Hindlimb muscle (tissue), 1 donor: Measurements from ENCODE around the gene TMUB1. TPM values are rescaled to one million over a fixed set of nuclear protein-coding genes. Genes with fewer than 3 reads are reported as not detected.

ENCODE experiments used
- DNase-seq: peaks from one replicate; pipeline ENCODE4 v3.0.0-alpha.2; 2013
- polyA plus RNA-seq: library from polyadenylated mRNA; unstranded; fragments of 120-200 nt; gene quantifications from one replicate; pipeline ENCODE4 v1.2.1, GENCODE V29; 2013; ENCODE audit not compliant: insufficient read length

The TMUB1 gene
- polyA plus RNA-seq, 1 donor = 44.9 TPM

DNA sequence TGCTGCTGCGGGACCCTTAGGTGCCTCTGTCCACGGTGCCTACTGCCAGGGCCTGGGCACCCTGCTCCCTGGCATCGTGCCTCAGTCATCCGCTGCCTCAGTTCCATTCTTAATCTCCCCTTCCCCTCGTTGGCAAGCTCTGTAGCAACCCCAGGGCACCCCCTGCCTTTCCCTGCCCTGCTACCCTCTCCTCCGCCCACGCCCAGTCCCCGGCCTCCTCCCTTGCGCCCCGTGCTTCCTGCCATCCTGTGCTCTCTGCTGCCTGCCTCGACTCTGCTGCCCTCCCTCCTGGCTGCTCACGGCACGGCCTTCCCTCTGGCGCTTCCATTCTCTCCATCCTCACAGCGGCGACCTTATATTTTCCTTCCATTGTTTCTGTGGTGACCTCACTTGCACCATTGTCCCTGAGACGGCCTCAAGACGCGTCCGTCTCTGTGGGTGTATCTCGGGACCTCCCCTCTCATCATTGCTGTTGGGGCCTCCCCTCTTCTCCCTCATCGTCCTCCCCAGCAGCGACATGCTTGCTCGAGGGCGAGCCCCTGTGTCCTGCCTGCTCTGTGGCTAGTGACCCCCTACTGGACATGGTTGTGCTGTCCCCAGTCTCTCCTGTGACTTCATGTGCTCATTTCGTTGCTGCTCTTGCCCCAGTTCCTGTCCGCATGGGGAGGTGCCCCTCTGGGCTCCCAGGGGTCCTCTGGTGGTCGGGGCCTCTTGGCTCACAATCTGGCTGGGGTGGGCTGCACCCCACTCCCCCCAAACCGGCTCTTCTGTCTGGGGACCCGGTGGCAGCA is 38.3 kb upstream of the TMUB1 start:
- no peak for DNase-seq

DNA sequence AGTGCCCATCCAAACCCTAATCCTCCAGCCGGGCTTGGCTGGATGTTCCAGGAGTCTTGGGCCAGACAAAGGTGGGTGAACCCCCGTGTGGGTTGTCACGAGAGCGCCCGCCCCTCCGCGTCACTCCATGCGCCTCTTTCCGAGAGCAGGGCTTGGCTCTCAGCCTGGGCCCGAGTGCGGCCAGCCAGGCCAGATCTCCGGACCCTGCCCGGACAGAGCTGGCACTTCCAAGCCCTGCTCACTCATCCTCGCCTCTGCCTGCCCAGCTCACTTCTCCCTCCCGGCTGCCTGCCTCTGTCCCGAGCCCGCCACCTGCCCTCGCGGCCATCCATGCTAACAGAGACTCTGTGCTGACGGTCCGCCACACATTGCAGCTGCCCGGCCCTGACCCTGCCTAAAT is 37.6 kb upstream of the TMUB1 start:
- DNase-seq = no peak

DNA sequence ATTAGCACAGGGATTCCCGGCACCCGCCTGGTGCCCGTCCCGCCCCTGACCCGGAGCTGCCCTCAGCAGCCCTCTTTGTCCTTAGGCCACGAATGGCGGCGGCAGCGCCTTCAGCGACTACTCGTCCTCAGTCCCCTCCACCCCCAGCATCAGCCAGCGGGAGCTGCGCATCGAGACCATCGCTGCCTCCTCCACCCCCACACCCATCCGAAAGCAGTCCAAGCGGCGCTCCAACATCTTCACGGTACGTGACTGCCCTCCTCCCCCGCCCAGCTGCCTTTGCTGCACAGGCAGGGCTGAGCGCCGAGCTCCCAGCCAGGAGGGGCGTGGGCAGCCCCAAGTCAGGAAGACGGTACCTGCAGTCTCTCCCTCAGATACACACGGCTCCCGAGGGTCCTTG is 36.6 kb upstream of the TMUB1 start:
- no peak for DNase-seq

DNA sequence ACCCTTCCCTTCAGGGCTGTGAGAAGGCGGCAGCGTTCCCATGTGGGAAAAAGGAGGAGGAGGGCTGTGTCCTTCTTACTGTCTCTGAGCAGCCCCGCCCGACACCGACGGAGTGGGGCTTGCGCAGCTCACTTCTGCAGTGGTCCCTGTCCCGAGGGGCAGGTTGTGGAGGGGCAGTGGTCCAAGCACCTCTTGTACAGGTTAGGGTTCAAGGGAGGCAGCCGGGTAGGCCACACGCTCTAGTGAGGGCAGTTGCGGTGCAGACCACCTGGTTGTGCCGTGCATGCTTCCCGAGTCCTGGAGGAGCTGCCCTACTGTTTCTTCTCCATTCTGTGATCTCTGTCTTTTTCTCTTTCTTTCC is 35.7 kb upstream of the TMUB1 start:
- DNase-seq = no peak

DNA sequence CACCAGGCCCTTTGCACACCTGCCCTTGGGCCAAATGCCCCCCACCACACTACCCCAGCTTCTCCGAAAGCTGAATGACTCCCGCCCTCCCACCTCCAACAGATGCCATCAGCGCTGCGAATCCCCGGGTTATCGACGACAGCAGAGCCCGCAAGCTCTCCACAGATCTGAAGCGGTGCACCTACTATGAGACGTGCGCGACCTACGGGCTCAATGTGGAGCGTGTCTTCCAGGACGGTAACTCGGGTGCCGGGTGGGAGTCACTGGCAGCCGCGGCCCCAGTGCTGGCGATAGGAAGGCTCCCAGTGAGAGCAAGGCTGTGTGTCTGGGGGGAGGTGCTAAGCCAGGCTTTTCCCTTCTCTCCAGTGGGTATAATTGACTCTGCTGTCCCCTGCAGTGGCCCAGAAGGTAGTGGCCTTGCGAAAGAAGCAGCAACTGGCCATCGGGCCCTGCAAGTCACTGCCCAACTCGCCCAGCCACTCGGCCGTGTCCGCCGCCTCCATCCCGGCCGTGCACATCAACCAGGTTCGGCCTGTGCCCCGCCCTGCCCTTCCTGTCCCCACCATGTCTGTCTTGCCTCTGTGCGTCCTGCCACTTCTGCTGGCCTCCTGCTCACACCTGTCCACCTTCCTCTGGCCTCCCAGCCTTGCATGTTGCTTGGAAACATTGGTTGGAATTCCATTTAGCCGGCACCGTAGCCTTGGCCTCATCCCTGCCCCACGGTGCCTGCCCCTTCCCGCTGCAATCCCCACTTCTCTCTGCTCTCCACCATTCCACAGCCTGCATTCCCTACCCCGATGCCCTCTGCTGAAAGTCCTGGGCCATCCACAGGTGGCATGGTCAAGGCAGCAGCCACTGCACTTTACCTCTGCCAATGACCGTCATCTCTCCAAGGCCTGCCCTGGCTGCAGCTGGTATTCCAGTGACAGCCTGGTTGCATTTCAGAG is 35.1 kb upstream of the TMUB1 start:
- no peak for DNase-seq

DNA sequence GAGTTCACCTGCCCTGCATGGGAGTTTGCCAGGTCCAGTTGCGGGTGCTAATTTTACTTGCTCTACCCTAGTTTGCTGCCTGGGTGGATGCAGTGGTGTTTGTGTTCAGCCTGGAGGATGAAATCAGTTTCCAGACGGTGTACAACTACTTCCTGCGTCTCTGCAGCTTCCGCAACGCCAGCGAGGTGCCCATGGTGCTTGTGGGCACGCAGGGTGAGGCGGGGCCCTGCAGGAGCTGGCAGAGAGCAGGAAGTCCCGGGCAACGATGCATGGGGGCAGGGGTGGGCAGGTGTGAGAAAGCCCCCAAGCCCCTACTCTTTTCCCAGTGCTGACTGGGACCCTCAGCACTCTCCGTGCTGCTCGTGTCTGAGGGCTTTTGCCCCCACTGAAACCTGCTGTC is 34.3 kb upstream of the TMUB1 start:
- DNase-seq = no peak

GRCh38 chr7:151116603-151117440 is 33.5 kb upstream of the TMUB1 start:
- DNase-seq = no peak

DNA sequence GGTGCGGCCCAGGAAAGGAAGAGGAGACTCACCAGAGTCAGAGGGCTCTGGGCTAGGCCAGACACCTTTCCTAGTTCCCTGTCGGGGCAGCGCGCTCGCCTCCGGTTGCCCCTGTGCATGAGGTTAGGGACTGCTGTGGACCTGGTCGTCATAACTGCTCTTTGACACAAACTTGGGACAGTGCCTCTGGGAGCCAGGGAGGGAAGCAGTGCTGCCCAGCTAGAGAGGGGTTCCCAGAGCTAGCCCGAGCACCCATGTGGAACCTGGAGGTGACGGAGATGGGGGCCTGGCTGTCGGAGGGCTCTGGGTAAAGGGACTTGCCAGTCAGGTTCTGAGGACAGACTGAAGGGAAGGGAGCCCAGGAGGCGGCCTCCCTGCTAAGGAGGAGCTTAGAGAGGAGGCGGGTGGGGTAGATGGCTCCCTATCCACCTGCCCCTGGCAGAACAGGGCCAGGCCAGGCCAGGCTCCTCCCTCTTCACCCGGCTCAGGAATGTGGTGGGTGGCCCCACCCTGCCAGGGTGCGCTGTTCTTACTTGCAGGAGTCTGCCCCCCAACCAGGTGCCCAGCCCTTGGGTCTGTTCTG is 32.6 kb upstream of the TMUB1 start:
- no peak for DNase-seq

DNA sequence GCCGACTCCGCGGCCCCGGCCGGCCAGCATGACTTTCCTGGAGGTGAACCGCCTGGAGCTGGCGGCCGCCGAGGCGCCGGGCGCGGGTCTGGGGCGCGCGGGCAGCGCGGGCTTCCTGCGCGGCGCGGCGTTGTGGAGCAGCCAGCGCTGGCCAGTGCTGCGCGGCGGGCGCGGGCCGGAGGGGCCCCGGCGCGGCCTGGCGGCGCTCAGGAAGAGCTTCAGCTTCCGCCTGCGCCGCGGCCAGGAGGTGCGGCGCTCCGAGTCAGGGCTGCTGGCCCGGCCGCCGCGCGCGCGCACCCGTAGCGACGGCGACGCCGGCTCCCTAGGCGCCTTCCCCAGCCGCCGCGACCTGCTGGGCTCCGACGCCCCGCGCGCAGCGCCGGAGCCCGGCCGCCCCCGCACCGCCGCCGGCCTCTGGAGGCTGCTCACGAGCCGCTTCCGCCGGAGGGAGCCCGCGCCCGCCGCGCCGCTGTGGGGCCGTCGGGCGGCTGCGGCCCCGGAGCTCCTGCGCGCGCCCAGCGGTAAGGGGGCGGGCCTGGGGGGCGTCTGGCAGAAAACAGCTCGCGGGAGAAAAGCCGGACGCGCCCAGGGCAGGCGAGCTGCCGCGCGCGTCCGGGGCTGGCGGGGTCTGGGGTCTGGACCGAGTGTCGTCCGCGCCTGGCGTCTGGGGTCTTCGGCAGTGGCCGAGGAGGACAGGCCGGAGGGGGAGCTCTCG is 32.0 kb upstream of the TMUB1 start:
- DNase-seq = peak; percentile 51

GRCh38 chr7:151114151-151115090 is 31.1 kb upstream of the TMUB1 start:
- no peak for DNase-seq

DNA sequence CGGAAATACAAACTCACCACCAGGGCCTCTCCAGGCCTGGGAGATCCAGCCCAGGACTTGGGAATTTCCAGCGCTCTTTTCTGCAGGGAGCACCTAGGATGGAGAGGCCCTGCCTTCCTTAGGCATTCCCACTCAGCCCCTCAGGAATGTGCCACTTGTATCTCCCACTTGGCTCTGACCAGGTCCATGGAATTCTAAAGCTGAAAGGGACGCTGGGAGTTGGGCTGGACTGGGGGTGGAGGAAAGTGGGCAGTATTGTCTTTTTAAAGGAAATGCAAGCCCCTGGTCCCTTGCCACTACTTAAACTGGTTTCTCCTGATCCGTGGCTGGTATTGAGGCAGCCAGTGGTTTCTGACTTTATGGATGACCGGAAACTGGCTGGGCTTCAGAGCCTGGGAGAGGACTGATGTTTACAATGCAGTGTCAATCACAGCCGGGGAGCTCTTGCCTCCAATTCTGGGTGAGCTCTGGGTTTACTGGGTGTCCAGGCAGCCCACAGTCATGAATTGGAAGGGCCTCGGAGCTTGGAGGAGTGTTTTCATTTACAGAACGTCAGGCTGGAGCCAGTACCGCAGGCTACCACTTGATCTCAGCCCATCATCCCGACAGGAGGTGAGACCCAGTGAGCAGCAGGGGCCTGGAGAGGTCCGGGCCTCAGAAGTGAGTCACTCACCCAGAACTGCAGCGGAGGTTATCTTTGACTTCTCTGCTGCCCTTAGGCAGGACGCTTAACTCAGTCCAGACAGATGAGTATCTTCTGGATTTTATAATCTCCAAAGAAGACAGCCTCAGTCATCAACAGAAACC is 30.3 kb upstream of the TMUB1 start:
- DNase-seq = no peak

DNA sequence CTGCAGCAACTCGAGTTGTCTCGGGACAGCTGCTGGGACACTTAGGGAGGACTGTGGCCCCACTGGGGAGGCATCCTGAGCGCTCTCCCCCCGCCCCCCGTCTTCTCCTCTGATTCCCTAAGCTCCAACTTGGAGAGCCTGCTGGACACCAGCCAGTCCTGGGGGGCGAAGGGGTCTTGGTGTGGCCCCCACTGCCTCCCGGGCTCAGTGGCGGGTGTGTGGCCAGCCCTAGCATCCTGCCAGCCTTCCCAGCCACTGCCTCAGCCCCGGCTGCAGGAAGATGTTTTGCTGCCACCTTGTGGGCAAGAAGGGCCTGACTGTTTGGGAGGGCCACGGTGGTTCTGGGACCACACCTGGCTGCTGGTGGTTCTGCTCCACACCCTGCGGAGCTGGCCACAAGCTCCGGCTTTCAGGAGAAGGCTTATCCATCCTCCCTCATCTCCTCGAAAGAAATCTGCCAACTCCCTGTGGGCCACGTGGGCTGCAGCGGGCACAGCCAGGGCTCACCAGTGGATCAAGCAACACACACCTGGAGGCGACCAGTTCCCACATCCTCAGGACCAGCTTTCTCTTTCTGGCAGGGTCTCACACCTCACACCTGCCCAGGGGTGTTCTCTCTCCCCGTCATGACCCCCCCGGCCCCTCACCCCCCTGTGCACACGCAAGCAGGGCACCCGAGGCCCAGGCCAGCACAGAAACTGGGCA is 27.8 kb upstream of the TMUB1 start:
- peak; percentile 79 for DNase-seq

DNA sequence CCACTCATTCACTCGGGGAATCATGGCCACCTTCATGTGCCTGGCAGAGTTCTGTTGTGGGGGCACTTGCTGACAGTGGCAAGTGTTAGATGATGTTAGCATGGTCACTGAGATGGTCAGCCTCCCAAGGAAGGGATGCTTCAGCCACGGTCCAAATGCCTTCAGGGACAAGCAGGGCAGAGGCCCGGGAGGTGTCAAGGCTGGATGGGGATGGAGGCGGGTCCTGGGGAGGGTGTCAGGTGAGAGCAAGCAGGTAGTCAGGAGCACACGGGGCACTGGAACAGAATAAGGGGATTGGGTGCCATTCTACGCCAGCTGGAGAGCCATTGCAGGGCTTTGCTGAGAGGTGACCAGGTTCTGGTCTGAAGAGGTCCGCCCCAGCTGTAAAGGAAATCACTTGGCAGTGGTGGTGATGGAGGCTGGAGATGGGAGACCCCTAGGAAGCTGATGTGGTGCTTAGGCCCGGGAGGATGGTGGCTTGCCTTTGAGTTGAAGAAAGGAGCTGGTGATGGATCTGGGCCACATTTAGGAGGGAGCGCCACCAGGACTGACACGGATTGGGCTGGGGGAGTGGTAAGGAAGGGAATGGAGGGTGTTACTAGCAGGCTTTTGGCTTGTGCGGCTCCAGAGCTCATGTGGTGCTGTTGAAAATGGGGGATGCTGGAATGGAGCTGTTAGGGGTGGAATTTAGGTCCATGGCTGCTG is 27.1 kb upstream of the TMUB1 start:
- no peak for DNase-seq

GRCh38 chr7:151109094-151110048 is 26.1 kb upstream of the TMUB1 start:
- DNase-seq = no peak

DNA sequence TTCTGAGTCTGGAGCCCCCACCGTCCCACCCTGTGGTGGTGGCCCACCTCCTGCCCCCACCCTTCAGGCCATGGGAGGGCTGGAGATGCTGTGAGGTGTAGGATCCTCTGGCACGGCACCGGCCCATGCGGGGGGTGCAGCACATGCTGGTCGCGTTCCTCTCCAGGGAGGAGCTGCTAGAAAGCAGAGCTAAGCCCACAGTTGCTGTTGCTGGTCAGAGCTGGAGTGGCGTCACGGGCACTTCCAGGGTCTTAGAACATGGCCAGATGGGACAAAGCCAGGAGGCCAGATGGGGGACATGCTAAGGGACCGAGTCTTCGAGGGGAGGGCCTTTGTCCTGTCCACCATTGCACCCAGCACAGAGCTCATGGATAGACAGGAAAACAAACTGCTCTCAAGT is 24.6 kb upstream of the TMUB1 start:
- no peak for DNase-seq

- DNase-seq = no peak
Observed at GRCh38 chr7:151104411-151105235, 21.3 kb upstream of the TMUB1 start.
